GM08714 (cell line): ENCODE data around the gene GPR68.
"Not testable (repeated sequence)": the region's sequence is repeated elsewhere in the genome, so short reads cannot be mapped to it uniquely, and the experiment has no call there.

Source experiments
- H3K4me3 ChIP-seq: fragments of 200-500 bp; sonication (Bioruptor generic); 2 replicates; pipeline ENCODE4 v1.5.1; 2014; ENCODE audit warnings: mild to moderate bottlenecking, low read length, inconsistent platforms
- ZNF274 ChIP-seq: IDR thresholded peaks from 2 replicates; pipeline ENCODE4 v1.6.1; 2012; ENCODE audit warnings: mild to moderate bottlenecking, low read depth, low read length

The GPR68 gene

DNA sequence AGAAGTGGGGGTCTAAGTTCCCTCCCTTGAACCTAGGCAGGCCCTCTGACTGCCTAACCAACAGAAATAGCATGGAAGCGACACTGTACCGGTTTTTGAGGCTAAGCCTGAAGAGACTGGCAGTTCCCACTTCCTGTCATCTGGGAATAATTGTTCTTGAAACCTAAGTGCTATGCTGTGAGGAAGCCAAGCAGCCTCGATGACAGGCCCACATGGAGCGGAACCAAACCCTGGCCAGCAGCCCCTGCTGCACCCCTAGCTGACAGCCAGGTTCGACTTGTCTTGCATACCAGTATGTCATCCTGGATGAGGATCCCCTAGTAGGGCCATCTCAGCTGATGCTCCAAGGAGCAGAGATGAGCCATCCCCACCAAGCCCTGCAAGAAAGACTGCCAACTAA, 6.4 kb upstream of the GPR68 start:
- peak overlapping the region; percentile 29; the same call in 1 of the 2 replicates for H3K4me3 ChIP-seq
- no peak for TF ChIP-seq ZNF274

DNA sequence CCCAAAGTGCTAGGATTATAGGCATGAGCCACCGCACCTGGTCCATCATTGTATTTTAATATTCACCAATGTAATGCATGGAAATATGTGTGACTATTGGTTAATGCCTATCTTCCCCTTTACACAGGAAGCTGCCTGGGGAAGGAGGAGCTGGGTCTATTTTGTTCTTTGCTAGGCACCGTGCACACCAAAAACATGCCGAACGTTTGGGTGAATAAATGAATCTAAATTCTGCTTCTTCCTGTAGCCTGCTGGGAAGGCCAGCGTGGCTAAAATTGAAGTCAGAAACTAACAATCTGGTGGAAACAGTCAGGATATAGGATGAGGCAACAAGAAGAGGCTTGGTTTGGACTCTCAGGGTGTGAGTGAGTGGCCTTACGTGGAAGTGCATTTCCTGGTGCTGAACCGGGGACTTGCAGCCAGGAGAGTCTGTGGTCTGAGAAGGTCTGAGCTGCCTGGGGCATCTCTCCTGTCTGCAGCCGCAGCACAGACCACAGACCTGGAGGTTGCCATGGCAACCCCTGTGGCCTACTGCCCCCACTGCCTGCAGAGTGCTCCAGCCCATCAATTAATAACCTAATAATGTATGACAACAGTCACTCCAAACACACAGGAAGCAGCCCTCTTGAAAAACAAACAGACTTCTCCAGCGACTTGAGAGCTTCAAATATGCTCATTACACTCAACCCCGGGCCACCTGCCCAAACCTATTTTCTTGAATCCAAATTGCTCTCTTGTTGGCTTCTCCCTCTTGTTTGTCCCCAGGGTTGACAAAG, 5.5 kb upstream of the GPR68 start:
- peak overlapping the region; percentile 29; the same call in 1 of the 2 replicates for H3K4me3 ChIP-seq
- no peak for TF ChIP-seq ZNF274

DNA sequence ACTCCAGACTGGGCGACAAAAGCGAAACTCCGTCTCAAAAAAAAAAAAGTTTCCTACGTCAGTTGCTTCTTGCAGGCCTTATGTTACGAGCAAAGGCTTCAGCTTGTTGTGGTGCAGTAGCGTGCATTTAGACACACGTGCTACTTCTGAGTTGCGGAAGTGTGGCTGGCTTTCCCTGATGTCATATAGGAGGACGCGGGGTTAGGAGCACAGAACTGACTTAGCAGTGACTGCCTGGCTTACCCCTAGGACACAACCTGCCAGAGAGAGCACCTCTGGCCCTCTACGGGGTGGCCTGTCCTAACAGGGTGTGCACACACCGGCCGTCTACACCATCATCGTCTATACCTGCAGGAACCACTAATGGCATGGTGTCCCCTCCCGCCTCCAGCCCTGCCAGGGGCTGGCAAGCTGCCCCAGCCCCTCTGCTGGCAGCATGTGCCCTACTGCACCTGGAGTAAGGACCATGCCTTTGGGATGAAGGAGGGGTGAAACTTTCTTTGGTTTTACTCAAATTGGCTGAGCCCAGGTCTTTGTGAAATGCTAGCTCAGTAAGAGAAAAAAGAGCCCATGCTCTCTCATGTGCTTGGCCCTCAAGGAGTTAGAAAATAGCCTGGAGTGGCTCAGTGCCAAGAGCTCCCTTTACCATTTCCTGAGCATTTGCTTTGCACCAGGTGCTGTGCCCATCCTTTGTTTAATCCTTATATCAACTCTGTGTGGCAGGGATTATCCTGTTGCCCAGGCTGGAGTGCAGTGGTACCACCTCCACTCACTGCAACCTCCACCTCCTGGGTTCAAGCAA, 1.7 kb upstream of the GPR68 start:
- H3K4me3 ChIP-seq = no peak overlapping the region
- no peak for TF ChIP-seq ZNF274

DNA sequence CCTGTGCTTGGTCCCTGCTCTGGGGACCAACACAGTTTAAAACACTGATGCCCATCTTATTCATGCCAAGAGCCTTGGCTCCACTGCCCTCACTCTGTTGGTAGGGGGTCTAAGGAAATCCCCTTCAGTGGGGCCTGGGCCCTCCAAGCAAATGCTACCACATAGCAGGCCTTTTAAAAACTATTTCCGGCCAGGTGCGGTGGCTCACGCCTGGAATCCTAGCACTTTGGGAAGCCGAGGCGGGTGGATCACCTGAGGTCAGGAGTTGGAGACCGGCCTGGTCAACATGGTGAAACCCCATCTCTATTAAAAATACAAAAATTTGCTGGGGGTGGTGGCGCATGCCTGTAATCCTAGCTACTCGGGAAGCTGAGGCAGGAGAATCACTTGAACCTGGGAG, 1.1 kb upstream of the GPR68 start:
- not testable (repeated sequence) for H3K4me3 ChIP-seq

DNA sequence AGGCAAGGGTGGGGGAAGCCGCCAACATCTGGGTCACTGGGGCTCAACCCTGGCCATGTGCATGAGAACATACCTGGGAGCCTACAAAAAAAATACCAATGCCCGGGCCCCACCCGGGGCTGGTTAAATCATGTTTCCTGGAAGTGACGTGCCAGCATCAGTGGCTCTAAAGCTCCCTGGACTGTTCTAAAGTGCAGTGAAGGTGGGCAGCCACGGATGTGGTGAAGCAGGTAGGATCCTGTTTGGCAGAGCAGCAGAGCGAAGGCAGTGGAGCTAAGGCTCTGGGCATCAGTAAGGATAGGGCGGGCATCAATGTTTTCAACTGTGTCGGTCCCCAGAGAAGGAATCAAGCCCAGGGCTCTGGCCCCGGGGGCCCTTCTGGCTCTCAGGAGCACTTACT, 525 bp upstream of the GPR68 start:
- H3K4me3 ChIP-seq = no peak overlapping the region
- TF ChIP-seq ZNF274 = no peak

DNA sequence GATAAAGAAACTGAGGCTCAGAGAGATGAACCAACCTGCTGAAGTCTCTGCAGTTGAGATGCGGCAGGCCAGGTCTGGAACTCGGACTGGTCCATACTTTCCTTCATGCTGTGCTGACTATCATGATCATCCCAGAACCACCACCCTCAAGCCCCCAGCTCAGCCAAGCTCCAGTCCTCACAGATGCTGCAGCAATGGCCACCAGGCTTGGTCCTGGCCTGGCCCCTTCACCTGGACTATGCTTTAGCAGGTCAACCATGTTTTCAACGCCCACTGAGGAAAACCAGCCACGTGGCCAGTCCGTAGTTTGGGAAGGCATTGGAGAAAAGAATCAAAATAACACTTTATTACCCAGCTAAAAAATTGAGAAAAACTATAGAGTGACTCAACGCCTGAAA, 1.4 kb downstream of the GPR68 start:
- TF ChIP-seq ZNF274 = no peak
- H3K4me3 ChIP-seq = peak overlapping the region; percentile 21; the same call in 1 of the 2 replicates

DNA sequence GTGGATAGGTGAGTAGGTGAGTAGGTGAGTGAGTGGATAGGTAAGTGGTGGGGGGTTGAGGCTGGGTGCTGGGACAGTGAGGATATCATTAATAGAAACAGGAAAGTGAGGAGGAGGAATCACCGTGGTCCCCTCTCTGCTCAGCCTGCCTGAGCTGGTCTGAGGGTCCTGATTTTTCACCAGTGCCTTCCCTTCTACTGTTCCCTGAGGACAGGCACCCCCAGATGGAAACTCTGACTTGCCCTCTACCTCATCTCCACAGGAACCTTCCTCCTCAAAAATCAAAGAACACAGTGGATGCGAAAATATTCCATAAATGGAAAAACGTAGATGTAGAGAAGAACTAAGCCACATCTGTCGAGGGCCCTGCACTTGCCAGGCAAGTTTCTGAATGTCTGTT, 1.9 kb downstream of the GPR68 start:
- TF ChIP-seq ZNF274 = no peak
- peak overlapping the region; percentile 21; the same call in 1 of the 2 replicates for H3K4me3 ChIP-seq

DNA sequence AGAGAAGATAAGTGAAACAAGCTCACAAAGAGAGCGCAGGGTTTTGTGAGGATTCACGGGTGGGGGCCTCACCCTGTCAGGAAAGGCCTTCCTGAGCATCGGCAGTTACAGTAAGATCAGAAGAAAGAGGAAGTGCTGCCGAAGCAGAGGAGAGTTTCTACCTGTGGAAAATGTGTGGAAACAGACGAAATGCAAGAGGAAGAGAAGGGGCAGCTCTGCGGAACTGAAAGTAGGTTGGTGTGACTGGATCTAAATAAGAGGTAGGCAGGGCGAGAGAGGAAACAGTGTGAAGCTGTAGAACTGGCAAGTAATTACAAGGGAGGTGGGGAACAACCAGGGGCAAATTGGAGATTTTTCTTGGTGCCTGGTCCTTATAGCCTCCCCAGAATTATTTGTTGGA, 2.6 kb downstream of the GPR68 start:
- no peak for TF ChIP-seq ZNF274
- peak overlapping the region; percentile 72; the same call in 1 of the 2 replicates for H3K4me3 ChIP-seq

DNA sequence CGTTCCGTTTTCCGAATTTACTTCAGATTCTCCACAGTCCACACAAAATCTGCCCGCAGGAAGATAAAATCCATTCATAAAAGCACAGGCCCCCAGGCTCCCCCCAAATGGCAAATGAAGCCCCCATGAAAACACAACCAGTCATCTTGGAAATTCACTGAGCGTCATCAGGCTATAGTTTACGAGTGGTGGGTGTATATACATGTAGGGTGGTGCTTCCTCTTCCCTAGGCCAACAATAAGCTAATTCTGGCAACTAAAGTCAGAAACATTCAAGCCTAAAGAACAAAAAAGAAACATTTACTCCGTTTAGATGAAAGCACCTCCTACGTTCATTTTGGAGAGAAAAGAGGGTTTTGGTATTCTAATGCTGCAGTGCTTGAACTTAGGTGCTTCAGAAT, 5.8 kb downstream of the GPR68 start:
- TF ChIP-seq ZNF274 = no peak
- no peak overlapping the region for H3K4me3 ChIP-seq

DNA sequence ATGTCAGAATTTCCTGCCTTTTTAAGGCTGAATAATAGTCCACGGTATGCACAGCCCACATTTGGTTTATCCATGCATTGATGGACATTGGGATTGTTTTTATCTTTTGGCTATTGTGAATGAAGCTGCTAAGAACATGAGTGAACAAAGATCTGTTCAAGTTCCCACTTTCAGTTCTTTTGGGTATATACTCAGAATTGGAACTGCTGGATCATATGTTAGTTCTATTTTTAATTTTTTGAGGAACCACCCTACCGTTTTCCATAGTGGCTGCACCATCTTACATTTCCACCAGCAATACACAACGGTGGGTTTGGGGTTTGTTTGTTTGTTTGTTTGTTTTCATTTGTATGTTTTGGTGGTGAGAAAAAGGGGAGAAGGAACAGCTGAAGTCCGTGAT, 6.4 kb downstream of the GPR68 start:
- no peak for TF ChIP-seq ZNF274
- H3K4me3 ChIP-seq = no peak overlapping the region

DNA sequence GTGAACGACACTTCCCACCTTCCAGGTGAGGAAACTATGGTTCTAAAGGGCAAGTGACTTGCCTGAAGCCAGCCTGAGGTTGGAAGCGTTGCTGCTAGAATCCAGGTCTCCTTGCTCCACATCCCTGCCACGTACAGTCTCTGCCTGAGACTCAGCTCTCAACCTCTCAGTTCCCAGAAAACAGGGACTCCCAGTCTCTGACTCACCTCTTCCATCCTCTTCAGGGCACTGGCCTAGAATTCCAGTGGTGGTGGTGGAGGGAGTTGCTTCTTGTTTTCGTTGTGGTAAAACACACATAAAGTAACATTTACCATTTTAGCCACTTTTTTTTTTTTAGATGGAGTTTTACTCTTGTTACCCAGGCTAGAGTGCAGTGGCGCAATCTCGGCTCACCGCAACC, 7.3 kb downstream of the GPR68 start:
- no peak for TF ChIP-seq ZNF274
- H3K4me3 ChIP-seq = no peak overlapping the region

DNA sequence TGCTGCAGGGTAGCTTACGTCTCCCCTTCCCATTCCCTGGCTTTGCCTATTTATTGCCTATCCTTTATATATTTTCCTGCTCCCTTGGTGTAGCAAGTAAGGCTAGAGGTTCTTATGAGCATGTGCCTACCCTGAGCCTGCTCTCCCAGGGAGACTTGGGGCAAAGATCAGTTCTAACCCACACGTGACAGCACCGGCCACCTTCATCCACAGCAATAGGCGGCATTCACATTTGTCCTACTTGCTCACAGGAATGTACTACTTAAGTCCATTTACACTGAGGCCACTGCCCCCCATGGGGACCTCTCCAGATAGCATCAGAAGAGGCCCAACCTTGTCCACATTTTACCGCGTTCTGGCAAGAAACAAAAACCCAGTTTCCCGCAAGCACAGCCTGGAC, 8.7 kb downstream of the GPR68 start:
- TF ChIP-seq ZNF274 = no peak
- no peak overlapping the region for H3K4me3 ChIP-seq

DNA sequence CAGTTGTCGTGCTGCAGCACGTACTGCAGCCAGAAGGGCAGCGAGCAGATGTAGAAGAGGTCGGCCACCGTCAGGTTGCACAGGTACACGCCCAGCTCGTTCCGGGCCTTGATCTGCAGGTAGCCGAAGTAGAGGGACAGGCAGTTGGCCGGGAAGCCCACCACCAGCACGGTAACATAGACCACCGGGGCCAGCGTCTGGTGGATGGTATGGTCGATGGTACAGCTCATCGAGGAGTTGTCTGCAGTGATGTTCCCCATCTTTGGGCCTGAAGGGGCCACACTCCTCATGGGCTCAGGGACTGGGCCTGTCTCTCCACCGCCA, 9.8 kb downstream of the GPR68 start:
- no peak for TF ChIP-seq ZNF274

DNA sequence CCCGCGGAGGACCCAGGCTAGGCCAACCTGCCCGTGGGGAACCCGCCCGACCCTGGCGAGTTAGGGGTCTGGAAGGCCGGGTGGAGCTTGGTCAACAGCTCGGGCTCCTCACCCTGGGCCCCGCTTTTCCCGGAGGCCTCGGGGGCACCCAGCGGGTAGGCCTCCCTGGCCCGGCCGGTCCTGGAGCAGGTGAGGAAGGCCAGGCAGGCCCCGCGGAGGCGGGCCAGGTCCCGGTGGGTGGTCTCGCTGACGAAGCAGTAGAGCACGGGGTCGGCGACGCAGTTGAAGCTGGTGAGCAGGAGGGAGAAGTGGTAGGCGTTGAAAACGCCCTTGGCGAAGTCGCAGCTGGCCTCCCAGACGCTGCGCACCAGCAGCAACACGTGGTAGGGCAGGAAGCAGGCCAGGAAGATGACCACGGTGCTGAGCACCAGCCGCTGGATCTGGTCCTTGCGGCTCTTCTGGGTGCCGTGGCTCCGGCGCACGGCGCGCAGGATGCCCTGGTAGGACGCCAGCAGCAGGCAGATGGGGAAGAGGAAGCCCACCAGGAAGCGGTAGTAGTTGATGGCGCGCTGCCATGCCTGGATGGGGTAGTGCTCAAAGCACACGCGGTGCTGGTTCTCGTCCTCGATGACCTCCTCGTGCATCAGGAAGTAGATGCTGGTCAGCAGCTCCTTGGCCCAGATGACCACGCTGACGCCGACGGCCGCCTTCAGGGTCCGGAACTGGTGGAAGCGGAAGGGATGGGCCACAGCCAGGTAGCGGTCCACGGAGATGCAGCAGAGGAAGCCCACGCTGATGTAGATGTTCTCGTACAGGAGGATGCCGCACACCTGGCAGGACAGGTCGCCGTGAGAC, 10.3 kb downstream of the GPR68 start:
- H3K4me3 ChIP-seq = no peak overlapping the region

More for the DNA sequence above, 9.8 kb downstream of the GPR68 start:
- H3K4me3 ChIP-seq = no peak overlapping the region

More for the DNA sequence above, 10.3 kb downstream of the GPR68 start:
- TF ChIP-seq ZNF274 = no peak
